BJ (cell line): ENCODE measurements around the gene KCNG2. TPM values are rescaled to one million over a fixed set of nuclear protein-coding genes. Genes with fewer than 3 reads are reported as not detected.

Experiments used
- CTCF ChIA-PET: fragments of 350-600 bp; formaldehyde crosslinking; extraction: SDS; loops from one replicate; lab custom pipeline; 2021; ENCODE audit warnings: antibody characterized with exemption, inconsistent platforms; lab: Yijun Ruan, JAX
- POLR2A ChIA-PET: fragments of 300-600 bp; sonication (Branson Sonifier 250); formaldehyde crosslinking; extraction: SDS; loops from one replicate; lab custom pipeline; 2021; ENCODE audit warnings: antibody characterized with exemption; lab: Charles Lee
- DNase-seq: peaks from one replicate; pipeline ENCODE4 v3.0.0-alpha.2; 2011; ENCODE audit warnings: low read depth
- H3K27me3 ChIP-seq: 2 replicates; pipeline ENCODE4 v1.6.0; 2011; ENCODE audit warnings: low read length; ENCODE audit not compliant: control insufficient read depth, insufficient read depth
- H3K36me3 ChIP-seq: 2 replicates; pipeline ENCODE4 v1.5.1; 2011; ENCODE audit warnings: low read length; ENCODE audit not compliant: control insufficient read depth, insufficient read depth
- H3K4me3 ChIP-seq: 2 replicates; pipeline ENCODE4 v1.5.1; 2011; ENCODE audit warnings: low read depth, mild to moderate bottlenecking, control low read depth, low read length
- polyA plus RNA-seq: library from polyadenylated mRNA; depleted of rRNA; stranded (reverse); fragments of >200 nt; gene quantifications from 2 replicates; pipeline ENCODE4 v1.2.3, GENCODE V29; 2011
- TF ChIP-seq, protein P1 (sequence below): IDR thresholded peaks from 2 replicates; pipeline ENCODE4 v1.5.1; 2011; ENCODE audit warnings: low read depth, mild to moderate bottlenecking, control low read depth, inconsistent platforms, low read length, moderate library complexity; ENCODE audit not compliant: insufficient read depth

The KCNG2 gene
- polyA plus RNA-seq, 1 experiment: not detected

DNA sequence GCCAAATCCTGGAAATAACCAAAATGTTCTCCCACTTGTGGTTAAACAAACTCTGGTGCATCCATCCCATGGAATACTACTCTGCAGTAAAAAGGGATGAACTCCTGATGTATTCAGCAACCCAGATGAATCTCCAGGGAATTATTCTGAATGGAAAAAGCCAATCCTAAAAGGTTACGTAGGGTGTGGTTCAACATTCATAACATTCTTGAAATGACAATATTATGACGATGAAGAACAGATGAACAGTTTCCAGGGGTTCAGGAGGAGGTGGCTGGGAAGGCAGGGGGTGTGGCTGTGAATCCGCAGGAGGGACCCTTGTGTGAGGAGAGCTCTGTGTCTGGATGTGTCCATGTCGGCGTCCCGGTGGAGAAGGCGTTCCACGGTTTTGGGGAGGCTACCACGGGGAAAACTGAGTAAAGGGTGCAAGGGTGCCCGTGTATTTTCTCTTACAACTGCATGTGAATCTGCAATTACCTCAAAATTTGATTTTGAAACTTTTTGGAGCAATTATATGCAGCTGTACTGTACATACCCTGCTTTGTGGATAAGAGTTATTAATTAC is 47.3 kb downstream of the KCNG2 start:
- Histone ChIP-seq H3K27me3 (no peaks in the 10 kb centered on the region), H3K4me3 (no peak overlapping the region), H3K36me3 (no peaks in the 10 kb centered on the region)
- TF ChIP-seq, protein P1, sequence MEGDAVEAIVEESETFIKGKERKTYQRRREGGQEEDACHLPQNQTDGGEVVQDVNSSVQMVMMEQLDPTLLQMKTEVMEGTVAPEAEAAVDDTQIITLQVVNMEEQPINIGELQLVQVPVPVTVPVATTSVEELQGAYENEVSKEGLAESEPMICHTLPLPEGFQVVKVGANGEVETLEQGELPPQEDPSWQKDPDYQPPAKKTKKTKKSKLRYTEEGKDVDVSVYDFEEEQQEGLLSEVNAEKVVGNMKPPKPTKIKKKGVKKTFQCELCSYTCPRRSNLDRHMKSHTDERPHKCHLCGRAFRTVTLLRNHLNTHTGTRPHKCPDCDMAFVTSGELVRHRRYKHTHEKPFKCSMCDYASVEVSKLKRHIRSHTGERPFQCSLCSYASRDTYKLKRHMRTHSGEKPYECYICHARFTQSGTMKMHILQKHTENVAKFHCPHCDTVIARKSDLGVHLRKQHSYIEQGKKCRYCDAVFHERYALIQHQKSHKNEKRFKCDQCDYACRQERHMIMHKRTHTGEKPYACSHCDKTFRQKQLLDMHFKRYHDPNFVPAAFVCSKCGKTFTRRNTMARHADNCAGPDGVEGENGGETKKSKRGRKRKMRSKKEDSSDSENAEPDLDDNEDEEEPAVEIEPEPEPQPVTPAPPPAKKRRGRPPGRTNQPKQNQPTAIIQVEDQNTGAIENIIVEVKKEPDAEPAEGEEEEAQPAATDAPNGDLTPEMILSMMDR: no peak
- DNase-seq: no peak
- POLR2A ChIA-PET: no interaction called here
- CTCF ChIA-PET: no interaction called here

DNA sequence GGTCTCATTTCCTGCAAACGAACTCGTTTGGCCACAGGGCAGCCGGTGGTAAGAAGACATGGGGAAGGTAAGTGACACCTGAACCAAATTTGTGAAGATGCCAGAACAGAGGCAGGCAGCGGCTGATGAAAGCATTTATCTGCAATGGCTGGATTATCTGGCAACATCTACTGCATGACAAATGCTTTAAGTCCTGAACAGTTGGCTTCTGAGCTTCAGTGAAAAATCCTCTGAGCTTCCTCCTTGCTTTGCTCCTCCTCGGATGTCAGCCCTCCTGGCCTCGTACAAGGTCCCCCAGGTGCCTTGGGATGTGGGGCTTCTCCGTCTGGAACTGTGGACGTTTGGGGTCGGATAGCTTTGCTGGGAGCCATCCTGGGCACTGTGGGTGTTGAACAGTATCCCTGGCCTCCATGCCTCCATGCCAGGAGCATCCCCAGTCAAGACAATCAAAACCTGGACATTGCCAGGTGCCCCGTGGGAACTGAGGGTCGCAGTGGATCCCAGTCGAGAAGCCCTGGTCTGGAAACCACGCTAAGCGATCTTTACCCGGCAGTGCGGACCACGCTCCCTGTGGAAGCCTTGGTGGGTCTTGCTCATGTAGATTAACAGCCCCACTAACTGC is 49.3 kb downstream of the KCNG2 start:
- Histone ChIP-seq H3K4me3 (no peak overlapping the region), H3K36me3 (no peaks in the 10 kb centered on the region), H3K27me3 (no peaks in the 10 kb centered on the region)
- POLR2A ChIA-PET: no interaction called here
- DNase-seq: no peak
- TF ChIP-seq, protein P1: no peak
- CTCF ChIA-PET: no interaction called here

DNA sequence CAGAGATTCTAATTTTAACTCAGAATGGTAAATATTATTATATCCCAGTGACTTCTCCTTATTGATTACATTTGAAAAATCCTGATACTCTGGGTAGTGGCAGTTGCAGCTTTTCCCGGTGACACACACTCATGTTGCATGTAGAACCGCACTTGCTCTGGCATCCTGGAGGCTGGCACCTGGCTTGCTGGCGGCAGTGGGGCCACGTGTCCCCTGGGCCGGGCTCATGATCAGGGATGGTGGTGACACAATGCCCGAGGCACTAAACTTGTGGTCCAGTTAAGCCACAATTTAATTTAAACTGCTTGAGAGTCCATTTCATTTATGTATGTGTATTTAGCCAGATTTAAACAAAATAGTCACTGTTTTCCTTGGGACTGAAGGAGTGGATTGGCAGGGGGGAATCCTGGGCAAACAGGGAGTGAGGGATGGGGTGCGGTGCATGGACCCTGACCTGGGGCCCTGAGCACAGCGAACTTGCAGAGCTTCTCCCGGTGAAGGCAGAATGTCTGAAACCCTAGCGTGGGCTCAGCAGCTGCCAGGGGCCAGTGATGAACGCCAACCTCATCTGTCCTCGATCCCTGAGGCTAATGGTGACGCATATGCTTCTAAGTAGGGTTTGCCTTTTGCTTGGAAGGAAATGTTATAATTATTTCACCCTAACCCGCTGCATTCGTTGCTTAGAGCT is 50.0 kb downstream of the KCNG2 start:
- TF ChIP-seq, protein P1: no peak
- no peaks in the 10 kb centered on the region for H3K27me3 ChIP-seq
- DNase-seq: no peak
- no peak overlapping the region for H3K4me3 ChIP-seq
- ChIA-PET POLR2A (no interaction called here), CTCF (interaction anchor here (0.6 kb wide), 1 partner anchor 455 kb away, joined by 3 read pairs; no protein-coding TSS in a partner anchor)
- no peaks in the 10 kb centered on the region for H3K36me3 ChIP-seq

DNA sequence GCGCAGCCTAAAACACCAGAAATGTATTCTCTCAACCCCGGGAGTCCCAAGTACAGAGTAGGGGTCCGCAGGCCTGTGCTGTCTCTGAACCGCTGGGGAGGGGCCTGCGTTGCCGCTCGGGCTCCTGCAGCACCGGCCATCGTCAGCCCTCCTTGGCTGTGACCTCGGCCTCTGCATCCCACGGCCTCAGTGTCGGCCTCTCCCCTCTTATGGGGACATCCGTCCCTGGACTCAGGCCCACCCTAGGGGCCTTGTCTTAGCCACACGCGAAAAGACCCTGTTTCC is 50.5 kb downstream of the KCNG2 start:
- Histone ChIP-seq H3K27me3 (no peaks in the 10 kb centered on the region), H3K36me3 (no peaks in the 10 kb centered on the region), H3K4me3 (no peak overlapping the region)
- ChIA-PET POLR2A (no interaction called here), CTCF (no interaction called here)
- TF ChIP-seq, protein P1: no peak
- DNase-seq: no peak

DNA sequence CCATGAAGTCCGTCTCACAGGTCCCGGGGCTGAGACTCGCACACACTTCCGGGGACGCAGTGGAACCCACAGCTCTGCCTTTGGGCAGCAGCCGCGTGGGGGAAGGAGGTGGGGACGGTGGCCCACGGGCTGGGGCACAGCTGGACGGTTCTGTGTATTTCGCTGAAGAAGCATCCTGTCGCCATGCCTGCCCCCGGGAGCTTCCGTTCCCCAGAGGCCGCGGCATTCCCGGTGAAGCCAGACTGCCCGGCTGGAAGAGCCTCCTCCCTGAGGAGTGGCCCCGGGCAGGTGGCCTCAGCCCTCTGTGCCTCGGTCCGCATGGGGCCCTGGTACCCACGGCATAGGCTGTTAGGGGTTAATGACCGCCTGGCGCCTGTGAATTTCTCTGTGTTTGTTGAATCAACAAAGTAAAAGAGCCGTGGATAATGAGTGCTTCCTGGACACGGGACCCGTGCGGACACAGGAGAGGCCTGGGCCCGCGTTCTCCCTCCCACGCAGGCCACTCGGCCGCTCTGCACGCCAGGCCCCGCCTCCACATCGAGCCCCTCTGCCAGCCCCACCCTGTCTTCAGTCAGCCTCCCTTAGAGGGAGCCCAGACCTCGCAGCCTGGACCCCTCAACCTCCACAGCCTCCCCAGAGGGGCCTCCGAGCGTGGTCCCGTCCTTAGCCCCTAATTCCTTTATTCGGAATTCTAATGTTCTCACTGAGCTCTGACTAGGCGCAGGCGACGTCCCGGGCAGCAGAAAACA is 51.0 kb downstream of the KCNG2 start:
- TF ChIP-seq, protein P1: no peak
- no peak overlapping the region for H3K4me3 ChIP-seq
- no peak for DNase-seq
- POLR2A ChIA-PET: no interaction called here
- no peaks in the 10 kb centered on the region for H3K27me3 ChIP-seq
- H3K36me3 ChIP-seq: no peaks in the 10 kb centered on the region
- CTCF ChIA-PET: no interaction called here
